Upper lobe of right lung (tissue), 1 donor: ENCODE measurements around the gene JADE1. TPM values are rescaled to one million over a fixed set of nuclear protein-coding genes. Genes with fewer than 3 reads are reported as not detected.

Experiments used
- ATAC-seq: fragments of 200-7000 bp; cut with Tn5 transposase; one replicate; pipeline ENCODE4 v1.9.1; 2020; ENCODE audit warnings: mild to moderate bottlenecking, moderate library complexity
- DNase-seq: peaks from one replicate; pipeline ENCODE4 v3.0.0-alpha.2; 2020
- H3K27ac ChIP-seq: fragments of 200-600 bp; one replicate; pipeline ENCODE4 v1.8.0; 2022
- H3K27me3 ChIP-seq: fragments of 200-600 bp; one replicate; pipeline ENCODE4 v1.8.0; 2022; ENCODE audit warnings: mild to moderate bottlenecking
- H3K36me3 ChIP-seq: fragments of 200-600 bp; one replicate; pipeline ENCODE4 v1.8.0; 2022
- H3K4me1 ChIP-seq: fragments of 200-600 bp; one replicate; pipeline ENCODE4 v1.8.0; 2022
- H3K4me3 ChIP-seq: fragments of 200-600 bp; one replicate; pipeline ENCODE4 v1.8.0; 2022; ENCODE audit warnings: mild to moderate bottlenecking
- H3K9me3 ChIP-seq: fragments of 200-600 bp; one replicate; pipeline ENCODE4 v1.8.0; 2022
- intact Hi-C: fragments of 100-400 bp; cut with DNase I; formaldehyde crosslinking; loops from one replicate; pipeline ENCODE4 v1.11.0; 2022
- total RNA-seq: library from RNA; stranded (reverse); fragmentation: NEBNext Ultra II Directional; extraction: Animal tissue kit (Norgen Biotek cat#: 25700); gene quantifications from one replicate; pipeline ENCODE4 v1.2.1, GENCODE V29; 2021
- TF ChIP-seq, protein P1 (sequence below): fragments of 200-600 bp; IDR thresholded peaks from one replicate; pipeline ENCODE4 v1.8.0; 2022; ENCODE audit warnings: antibody characterized with exemption
- donor health status: DM: no; HTN: yes; CAD: no; lungs with severe emphysema.

Gene JADE1
- total RNA-seq, 1 donor from 2014 or later = 41.7 TPM

DNA sequence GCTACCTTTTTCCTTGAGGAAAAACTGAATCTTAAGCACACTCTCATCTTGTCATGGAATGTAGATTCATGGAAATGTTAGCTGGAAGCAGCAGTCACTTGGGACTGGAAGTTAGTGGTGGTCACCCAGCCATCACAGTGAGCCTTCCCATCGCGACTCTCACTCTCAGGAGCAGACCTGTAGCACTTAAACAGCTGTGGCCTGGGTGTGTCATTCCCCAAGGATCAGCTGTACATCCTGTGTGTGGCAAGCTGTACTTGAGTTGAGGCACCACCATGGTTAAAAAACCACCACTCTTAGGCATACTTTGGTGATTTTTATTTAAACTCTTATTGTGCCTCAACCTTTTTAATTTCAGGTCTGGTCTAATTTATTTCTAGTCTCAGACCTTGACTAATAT is 46.7 kb downstream of the JADE1 start:
- H3K4me3 ChIP-seq = no peak overlapping the region
- no peak overlapping the region for H3K27ac ChIP-seq
- TF ChIP-seq, protein P1, sequence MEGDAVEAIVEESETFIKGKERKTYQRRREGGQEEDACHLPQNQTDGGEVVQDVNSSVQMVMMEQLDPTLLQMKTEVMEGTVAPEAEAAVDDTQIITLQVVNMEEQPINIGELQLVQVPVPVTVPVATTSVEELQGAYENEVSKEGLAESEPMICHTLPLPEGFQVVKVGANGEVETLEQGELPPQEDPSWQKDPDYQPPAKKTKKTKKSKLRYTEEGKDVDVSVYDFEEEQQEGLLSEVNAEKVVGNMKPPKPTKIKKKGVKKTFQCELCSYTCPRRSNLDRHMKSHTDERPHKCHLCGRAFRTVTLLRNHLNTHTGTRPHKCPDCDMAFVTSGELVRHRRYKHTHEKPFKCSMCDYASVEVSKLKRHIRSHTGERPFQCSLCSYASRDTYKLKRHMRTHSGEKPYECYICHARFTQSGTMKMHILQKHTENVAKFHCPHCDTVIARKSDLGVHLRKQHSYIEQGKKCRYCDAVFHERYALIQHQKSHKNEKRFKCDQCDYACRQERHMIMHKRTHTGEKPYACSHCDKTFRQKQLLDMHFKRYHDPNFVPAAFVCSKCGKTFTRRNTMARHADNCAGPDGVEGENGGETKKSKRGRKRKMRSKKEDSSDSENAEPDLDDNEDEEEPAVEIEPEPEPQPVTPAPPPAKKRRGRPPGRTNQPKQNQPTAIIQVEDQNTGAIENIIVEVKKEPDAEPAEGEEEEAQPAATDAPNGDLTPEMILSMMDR = no peak
- ATAC-seq = no peak
- intact Hi-C loops = no loop called here
- no peaks in the 10 kb centered on the region for H3K27me3 ChIP-seq
- H3K4me1 ChIP-seq = peaks cover 6% of the 10 kb centered on the region
- DNase-seq = no peak
- no peaks in the 10 kb centered on the region for H3K9me3 ChIP-seq
- H3K36me3 ChIP-seq = peaks cover 83% of the 10 kb centered on the region

DNA sequence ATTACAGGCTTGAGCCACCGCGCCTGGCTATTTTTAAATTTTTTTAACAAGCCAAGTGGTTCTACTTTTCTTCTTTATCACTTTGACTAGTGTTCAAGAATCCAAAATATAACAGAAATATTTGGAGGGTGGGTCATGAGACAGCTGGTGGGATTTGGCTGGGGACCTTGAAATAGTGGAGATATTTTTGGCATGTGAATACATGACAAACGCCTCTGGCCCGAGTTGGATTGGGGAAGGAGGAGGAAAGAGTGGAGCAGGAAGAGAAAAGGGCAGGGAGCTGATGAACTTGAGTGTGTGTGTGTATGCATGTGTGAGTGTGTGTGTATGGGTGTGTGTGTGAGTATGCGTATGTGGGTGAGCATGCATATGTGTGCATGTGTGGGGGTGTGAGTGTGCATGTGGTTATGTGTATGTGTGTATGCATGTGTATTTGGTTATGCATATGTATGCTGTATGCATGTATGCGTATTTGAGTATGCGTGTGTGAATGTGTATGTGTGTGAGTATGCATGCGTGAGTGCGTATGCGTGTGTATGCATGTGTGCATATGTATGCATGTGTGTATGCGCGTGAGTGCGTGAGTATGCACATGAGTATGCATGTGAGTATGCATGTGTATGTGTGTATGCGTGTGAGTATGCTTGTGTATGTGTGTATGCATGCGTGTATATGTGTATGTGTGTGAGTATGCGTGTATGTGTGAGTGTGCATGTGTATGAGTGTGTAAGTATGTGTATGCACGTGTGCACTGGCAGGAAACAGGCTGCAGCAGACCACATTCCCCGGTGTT is 49.6 kb downstream of the JADE1 start:
- Histone ChIP-seq H3K9me3 (no peaks in the 10 kb centered on the region), H3K27me3 (no peaks in the 10 kb centered on the region), H3K4me3 (no peak overlapping the region), H3K4me1 (peaks cover 18% of the 10 kb centered on the region), H3K27ac (no peak overlapping the region), H3K36me3 (peaks cover 71% of the 10 kb centered on the region)
- ATAC-seq = no peak
- intact Hi-C loops = no loop called here
- TF ChIP-seq, protein P1 = no peak
- no peak for DNase-seq

DNA sequence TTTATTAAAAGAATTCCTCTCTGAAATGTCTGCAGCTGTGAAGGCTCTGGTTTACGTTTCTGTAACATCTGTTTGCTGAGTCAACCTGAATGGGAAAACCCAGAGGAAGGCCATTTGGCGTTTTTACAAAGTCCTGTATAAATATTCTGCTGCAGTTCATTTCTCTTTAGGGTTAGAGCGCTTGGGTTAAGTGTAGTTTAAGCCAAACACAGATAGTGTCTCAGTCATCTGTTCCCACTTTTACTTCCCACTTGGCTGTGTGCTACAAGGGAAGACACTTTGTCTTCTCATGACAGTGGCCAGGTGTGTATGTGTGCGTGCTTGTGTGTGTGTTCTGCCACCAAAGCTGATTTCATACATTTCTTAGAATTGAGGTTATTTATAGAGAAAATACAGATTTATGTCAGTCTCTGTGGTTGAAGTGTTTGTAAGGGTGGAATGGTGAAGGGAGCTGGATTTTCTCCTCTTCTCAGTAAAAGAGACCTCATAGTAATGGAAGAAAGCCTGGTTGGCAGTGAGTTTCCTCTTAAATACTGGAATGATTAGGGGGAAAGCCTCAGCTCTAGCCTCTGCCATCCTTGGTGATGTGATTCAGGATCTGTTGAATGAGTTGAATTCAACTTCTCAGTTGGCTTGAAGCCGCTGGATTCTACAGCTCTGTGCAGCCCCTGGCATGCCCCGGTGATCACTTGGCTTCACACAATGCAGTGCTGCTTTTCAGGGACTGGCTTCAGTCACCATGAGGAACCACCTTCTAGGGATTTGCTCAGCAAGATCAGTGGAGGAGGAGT is 50.6 kb downstream of the JADE1 start:
- H3K27me3 ChIP-seq = no peaks in the 10 kb centered on the region
- DNase-seq = no peak
- no peak overlapping the region for H3K27ac ChIP-seq
- peaks cover 18% of the 10 kb centered on the region for H3K4me1 ChIP-seq
- no peak overlapping the region for H3K4me3 ChIP-seq
- TF ChIP-seq, protein P1 = no peak
- ATAC-seq = no peak
- no peaks in the 10 kb centered on the region for H3K9me3 ChIP-seq
- intact Hi-C loops = loop anchor here (10.0 kb wide), 1 partner anchor 665 kb away; no protein-coding TSS in a partner anchor
- peaks cover 70% of the 10 kb centered on the region for H3K36me3 ChIP-seq

DNA sequence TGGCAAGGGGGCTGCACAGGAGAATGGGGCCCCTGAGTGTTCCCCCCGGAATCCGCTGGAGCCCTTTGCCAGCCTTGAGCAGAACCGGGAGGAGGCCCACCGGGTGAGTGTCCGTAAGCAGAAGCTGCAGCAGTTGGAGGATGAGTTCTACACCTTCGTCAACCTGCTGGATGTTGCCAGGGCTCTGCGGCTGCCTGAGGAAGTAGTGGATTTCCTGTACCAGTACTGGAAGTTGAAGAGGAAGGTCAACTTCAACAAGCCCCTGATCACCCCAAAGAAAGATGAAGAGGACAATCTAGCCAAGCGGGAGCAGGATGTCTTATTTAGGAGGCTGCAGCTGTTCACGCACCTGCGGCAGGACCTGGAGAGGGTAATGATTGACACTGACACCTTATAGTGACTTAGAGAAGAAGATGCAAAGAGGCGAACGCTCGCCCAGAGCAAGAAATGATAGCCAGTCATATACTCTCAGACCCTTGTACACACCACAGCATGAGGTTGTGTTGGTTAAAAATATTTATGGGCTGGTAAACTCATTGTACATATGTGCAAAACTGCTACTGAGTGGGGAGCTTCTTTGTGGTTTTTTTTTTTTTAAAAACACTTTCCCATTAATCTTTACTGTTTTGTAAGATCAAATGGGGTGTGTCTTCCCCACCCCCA is 52.5 kb downstream of the JADE1 start:
- H3K4me3 ChIP-seq = no peak overlapping the region
- no peaks in the 10 kb centered on the region for H3K9me3 ChIP-seq
- TF ChIP-seq, protein P1 = no peak
- no peak overlapping the region for H3K27ac ChIP-seq
- peaks cover 18% of the 10 kb centered on the region for H3K4me1 ChIP-seq
- ATAC-seq = no peak
- no peak for DNase-seq
- intact Hi-C loops = loop anchor here (10.0 kb wide), 1 partner anchor 667 kb away; no protein-coding TSS in a partner anchor
- no peaks in the 10 kb centered on the region for H3K27me3 ChIP-seq
- peaks cover 51% of the 10 kb centered on the region for H3K36me3 ChIP-seq

DNA sequence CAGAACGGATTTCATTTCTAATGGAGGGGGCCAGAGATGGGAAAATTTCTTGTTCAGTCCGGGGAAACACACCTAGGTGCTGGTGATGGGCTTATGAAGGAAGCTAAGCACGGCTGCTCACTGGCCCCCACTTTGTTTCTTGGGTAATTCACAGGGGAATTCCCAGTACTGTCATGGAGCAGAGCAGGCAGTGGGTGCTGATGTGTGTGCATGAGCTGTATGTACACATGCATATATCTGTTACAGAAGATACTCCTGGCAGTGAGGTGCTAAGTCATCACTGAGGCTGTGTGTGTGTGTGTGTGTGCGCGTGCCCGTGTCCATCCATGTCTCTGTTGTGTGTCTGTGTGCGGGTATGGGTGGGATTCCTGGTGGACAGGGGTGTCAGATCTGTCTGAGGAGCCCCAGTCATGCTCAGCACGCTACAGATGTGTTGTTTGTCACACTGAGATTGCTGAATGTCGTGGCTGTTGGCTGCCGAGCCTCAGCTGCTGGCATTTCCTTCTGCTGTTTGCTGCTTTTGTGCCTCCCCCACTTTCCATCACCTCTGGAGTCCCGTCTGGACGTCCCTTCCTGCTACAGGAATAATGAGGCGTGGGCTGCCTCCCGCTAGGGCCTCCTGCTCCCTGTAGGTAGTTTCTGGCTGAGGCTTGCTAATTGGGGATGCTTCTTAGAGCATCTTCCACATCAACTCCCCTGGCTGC is 53.3 kb downstream of the JADE1 start:
- Histone ChIP-seq H3K4me1 (peaks cover 18% of the 10 kb centered on the region), H3K36me3 (peaks cover 46% of the 10 kb centered on the region), H3K4me3 (no peak overlapping the region), H3K27ac (no peak overlapping the region), H3K27me3 (no peaks in the 10 kb centered on the region), H3K9me3 (no peaks in the 10 kb centered on the region)
- peak; percentile 24 for ATAC-seq
- DNase-seq = no peak
- intact Hi-C loops = loop anchor here (10.0 kb wide), 1 partner anchor 668 kb away; no protein-coding TSS in a partner anchor
- TF ChIP-seq, protein P1 = no peak
